Measurements from ENCODE around the gene ANKRD39. TPM values are rescaled to one million over a fixed set of nuclear protein-coding genes. Genes with fewer than 3 reads are reported as not detected.

ANKRD39 gene
- total and polyA plus RNA-seq, 9 of the 15 experiments (the other 6 are each of a cell fraction or from before 2014, with no cell fraction given), result 8.2 to 33.1 (median 23.8) TPM

GRCh38 chr2:96816127-96816835, 41.5 kb downstream of the ANKRD39 start, which contains the start of gene CNNM3 (continued):
- peak; percentile 62 to 80; a peak in 3 of 4 replicates for TF ChIP-seq FOXK2 (conservative IDR thresholded peaks at IDR 0.05 in 1 of 2, IDR thresholded peaks at IDR 0.05 in 1 of 2; ENCODE audit: low read depth in 2 of 2)
- TF ChIP-seq PYGO2 (tag; IDR thresholded peaks at IDR 0.05), result no peak
- TF ChIP-seq RFX5 (IDR thresholded peaks at IDR 0.05; ENCODE audit: low read depth, low read length), result no peak
- TF ChIP-seq CREM (IDR thresholded peaks at IDR 0.05; ENCODE audit: low read depth), result peak; percentile 55
- no peak for TF ChIP-seq NFIX (CRISPR knock-in tag; IDR thresholded peaks at IDR 0.05; ENCODE audit: low read depth)
- no peak for TF ChIP-seq ZNF347 (CRISPR knock-in tag; IDR thresholded peaks at IDR 0.05; ENCODE audit: low read depth)
- peak; percentile 55 for TF ChIP-seq TBP (optimal IDR thresholded peaks at IDR 0.05; ENCODE audit: low read depth, low read length)
- TF ChIP-seq ZBTB7A (IDR thresholded peaks at IDR 0.05; ENCODE audit: borderline replicate concordance, control insufficient read depth, low read depth, low read length), result peak; percentile 26; the same call in 1 of the 2 replicates
- TF ChIP-seq RBM39 (optimal IDR thresholded peaks at IDR 0.05; ENCODE audit: low read depth, low read length), result no peak
- no peak for TF ChIP-seq THRAP3 (IDR thresholded peaks at IDR 0.05; ENCODE audit: borderline replicate concordance)
- no peak for TF ChIP-seq ZNF780A (CRISPR knock-in tag; IDR thresholded peaks at IDR 0.05)
- TF ChIP-seq IFI16 (CRISPR knock-in tag; IDR thresholded peaks at IDR 0.05), result no peak
- TF ChIP-seq, protein P1, sequence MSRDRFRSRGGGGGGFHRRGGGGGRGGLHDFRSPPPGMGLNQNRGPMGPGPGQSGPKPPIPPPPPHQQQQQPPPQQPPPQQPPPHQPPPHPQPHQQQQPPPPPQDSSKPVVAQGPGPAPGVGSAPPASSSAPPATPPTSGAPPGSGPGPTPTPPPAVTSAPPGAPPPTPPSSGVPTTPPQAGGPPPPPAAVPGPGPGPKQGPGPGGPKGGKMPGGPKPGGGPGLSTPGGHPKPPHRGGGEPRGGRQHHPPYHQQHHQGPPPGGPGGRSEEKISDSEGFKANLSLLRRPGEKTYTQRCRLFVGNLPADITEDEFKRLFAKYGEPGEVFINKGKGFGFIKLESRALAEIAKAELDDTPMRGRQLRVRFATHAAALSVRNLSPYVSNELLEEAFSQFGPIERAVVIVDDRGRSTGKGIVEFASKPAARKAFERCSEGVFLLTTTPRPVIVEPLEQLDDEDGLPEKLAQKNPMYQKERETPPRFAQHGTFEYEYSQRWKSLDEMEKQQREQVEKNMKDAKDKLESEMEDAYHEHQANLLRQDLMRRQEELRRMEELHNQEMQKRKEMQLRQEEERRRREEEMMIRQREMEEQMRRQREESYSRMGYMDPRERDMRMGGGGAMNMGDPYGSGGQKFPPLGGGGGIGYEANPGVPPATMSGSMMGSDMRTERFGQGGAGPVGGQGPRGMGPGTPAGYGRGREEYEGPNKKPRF (IDR thresholded peaks at IDR 0.05; ENCODE audit: low read depth, low read length), result no peak
- TF ChIP-seq RBM15 (IDR thresholded peaks at IDR 0.05; ENCODE audit: insufficient read depth, low read length), result no peak
- TF ChIP-seq, protein P2, sequence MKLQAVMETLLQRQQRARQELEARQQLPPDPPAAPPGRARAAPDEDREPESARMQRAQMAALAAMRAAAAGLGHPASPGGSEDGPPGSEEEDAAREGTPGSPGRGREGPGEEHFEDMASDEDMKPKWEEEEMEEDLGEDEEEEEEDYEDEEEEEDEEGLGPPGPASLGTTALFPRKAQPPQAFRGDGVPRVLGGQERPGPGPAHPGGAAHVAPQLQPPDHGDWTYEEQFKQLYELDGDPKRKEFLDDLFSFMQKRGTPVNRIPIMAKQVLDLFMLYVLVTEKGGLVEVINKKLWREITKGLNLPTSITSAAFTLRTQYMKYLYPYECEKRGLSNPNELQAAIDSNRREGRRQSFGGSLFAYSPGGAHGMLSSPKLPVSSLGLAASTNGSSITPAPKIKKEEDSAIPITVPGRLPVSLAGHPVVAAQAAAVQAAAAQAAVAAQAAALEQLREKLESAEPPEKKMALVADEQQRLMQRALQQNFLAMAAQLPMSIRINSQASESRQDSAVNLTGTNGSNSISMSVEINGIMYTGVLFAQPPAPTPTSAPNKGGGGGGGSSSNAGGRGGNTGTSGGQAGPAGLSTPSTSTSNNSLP (IDR thresholded peaks at IDR 0.05; ENCODE audit: borderline replicate concordance, low read depth, low read length), result no peak
- TF ChIP-seq ZNF224 (CRISPR knock-in tag; IDR thresholded peaks at IDR 0.05), result no peak
- TF ChIP-seq, protein P3, sequence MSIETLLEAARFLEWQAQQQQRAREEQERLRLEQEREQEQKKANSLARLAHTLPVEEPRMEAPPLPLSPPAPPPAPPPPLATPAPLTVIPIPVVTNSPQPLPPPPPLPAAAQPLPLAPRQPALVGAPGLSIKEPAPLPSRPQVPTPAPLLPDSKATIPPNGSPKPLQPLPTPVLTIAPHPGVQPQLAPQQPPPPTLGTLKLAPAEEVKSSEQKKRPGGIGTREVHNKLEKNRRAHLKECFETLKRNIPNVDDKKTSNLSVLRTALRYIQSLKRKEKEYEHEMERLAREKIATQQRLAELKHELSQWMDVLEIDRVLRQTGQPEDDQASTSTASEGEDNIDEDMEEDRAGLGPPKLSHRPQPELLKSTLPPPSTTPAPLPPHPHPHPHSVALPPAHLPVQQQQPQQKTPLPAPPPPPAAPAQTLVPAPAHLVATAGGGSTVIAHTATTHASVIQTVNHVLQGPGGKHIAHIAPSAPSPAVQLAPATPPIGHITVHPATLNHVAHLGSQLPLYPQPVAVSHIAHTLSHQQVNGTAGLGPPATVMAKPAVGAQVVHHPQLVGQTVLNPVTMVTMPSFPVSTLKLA (conservative IDR thresholded peaks at IDR 0.05), result peak in 1 of 2 experiments; percentile 75; a peak in 3 of 4 replicates
- TF ChIP-seq, protein P4, sequence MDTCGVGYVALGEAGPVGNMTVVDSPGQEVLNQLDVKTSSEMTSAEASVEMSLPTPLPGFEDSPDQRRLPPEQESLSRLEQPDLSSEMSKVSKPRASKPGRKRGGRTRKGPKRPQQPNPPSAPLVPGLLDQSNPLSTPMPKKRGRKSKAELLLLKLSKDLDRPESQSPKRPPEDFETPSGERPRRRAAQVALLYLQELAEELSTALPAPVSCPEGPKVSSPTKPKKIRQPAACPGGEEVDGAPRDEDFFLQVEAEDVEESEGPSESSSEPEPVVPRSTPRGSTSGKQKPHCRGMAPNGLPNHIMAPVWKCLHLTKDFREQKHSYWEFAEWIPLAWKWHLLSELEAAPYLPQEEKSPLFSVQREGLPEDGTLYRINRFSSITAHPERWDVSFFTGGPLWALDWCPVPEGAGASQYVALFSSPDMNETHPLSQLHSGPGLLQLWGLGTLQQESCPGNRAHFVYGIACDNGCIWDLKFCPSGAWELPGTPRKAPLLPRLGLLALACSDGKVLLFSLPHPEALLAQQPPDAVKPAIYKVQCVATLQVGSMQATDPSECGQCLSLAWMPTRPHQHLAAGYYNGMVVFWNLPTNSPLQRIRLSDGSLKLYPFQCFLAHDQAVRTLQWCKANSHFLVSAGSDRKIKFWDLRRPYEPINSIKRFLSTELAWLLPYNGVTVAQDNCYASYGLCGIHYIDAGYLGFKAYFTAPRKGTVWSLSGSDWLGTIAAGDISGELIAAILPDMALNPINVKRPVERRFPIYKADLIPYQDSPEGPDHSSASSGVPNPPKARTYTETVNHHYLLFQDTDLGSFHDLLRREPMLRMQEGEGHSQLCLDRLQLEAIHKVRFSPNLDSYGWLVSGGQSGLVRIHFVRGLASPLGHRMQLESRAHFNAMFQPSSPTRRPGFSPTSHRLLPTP (IDR thresholded peaks at IDR 0.05; ENCODE audit: borderline replicate concordance, extremely low read depth, insufficient read length), result peak; percentile 71
- TF ChIP-seq ATF7 (IDR thresholded peaks at IDR 0.05), result peak; percentile 73; the same call in 1 of the 2 replicates

Measured in K562 (cell line).